Small intestine (tissue), 7 donors: ENCODE results near the gene SPRY4. TPM values are rescaled to one million over a fixed set of nuclear protein-coding genes. Genes with fewer than 3 reads are reported as not detected.

Source experiments
- DNase-seq, 2 donors: peaks; one replicate each; pipeline versions ENCODE4 v3.0.0 to v3.0.0-alpha.2; 2013
- FAIRE-seq: peaks from 2 replicates; lab custom pipeline; 2012; peaks lifted over from hg19 to GRCh38; lab: Jason Lieb, UNC
- H3K27ac ChIP-seq, 3 donors: one replicate each; pipeline ENCODE4 v1.5.1; 2013; ENCODE audit warnings: low read length in 2 of 3, mild to moderate bottlenecking in 2 of 3, control low read depth in 1 of 3, inconsistent platforms in 1 of 3, low read depth in 1 of 3, moderate library complexity in 1 of 3
- H3K27me3 ChIP-seq, 3 donors: one replicate each; pipeline ENCODE4 v1.6.1; 2013; ENCODE audit warnings: low read length in 3 of 3, inconsistent platforms in 1 of 3; ENCODE audit not compliant: control insufficient read depth in 3 of 3, insufficient read depth in 3 of 3
- H3K36me3 ChIP-seq, 3 donors: one replicate each; pipeline ENCODE4 v1.6.1; 2013; ENCODE audit warnings: low read length in 3 of 3, inconsistent platforms in 1 of 3, low read depth in 1 of 3, mild to moderate bottlenecking in 1 of 3, moderate library complexity in 1 of 3; ENCODE audit not compliant: control insufficient read depth in 3 of 3, insufficient read depth in 2 of 3
- H3K4me1 ChIP-seq, 3 donors: one replicate each; pipeline ENCODE4 v1.6.1; 2013; ENCODE audit warnings: low read length in 2 of 3, inconsistent platforms in 1 of 3, low read depth in 1 of 3, mild to moderate bottlenecking in 1 of 3, moderate library complexity in 1 of 3; ENCODE audit not compliant: control insufficient read depth in 3 of 3, insufficient read depth in 2 of 3
- H3K4me3 ChIP-seq, 3 donors: one replicate each; pipeline ENCODE4 v1.5.1; 2013; ENCODE audit warnings: low read length in 3 of 3, control low read depth in 1 of 3, inconsistent platforms in 1 of 3, low read depth in 1 of 3, mild to moderate bottlenecking in 1 of 3, moderate library complexity in 1 of 3
- H3K9me3 ChIP-seq, 2 donors: one replicate each; pipeline ENCODE4 v1.6.1; 2013; ENCODE audit warnings: low read depth in 1 of 2, low read length in 1 of 2; ENCODE audit not compliant: control insufficient read depth in 2 of 2, insufficient read depth in 1 of 2
- whole genome bisulfite sequencing, 3 donors: extraction: QIAGEN DNeasy Blood & Tissue Kit; methylation state at CpG; one replicate each; pipeline ENCODE4 v1.1.7; 2013; 5-methylcytosine and 5-hydroxymethylcytosine counted together
- polyA plus RNA-seq, 4 donors: library from polyadenylated mRNA; stranded (reverse) in 3 of 4; unstranded in 1 of 4; fragments of 200-250 nt in 3 of 4; fragments of 120-200 nt in 1 of 4; gene quantifications; one replicate each; pipeline versions ENCODE4 v1.2.1 to v1.2.3, GENCODE V29; 2013
- donor health status: healthy with polysubstance abuse.
- donor health status: control.
- donor health status: control.
- donor health status: Bipolar disorder and iron deficiency.
- donor health status: healthy.

Gene SPRY4
- polyA plus RNA-seq, 4 donors, result 1.4 to 37.0 (median 6.9) TPM

- H3K9me3 ChIP-seq, result no peaks in the 10 kb centered on the region
- no peak overlapping the region for H3K4me3 ChIP-seq
- no peak for FAIRE-seq
- H3K4me1 ChIP-seq, result peaks cover 0 to 43% (median 29%) of the 10 kb centered on the region in 3 donors
- peak overlapping the region in 2 of 3 donors; percentile 5 to 56 for H3K27ac ChIP-seq
- H3K36me3 ChIP-seq, result peaks cover 0 to 56% (median 0%) of the 10 kb centered on the region in 3 donors
- 5 to 7% (median 6%) methylated on average over 4 of the region's 4 CpGs for WGBS, 3 donors
- no peaks in the 10 kb centered on the region for H3K27me3 ChIP-seq
- DNase-seq, result peak in 1 of 2 donors; percentile 49
Observed at GRCh38 chr5:142316051-142316450, 8.8 kb downstream of the SPRY4 start.

GRCh38 chr5:142315096-142315900 is 9.5 kb downstream of the SPRY4 start:
- H3K9me3 ChIP-seq, result no peaks in the 10 kb centered on the region
- H3K4me1 ChIP-seq, result peaks cover 0 to 36% (median 24%) of the 10 kb centered on the region in 3 donors
- no peak overlapping the region for H3K4me3 ChIP-seq
- FAIRE-seq (no peak), DNase-seq (no peak)
- H3K36me3 ChIP-seq, result peaks cover 0 to 62% (median 0%) of the 10 kb centered on the region in 3 donors
- H3K27me3 ChIP-seq, result no peaks in the 10 kb centered on the region
- peak overlapping the region in 2 of 3 donors; percentile 5 to 56 for H3K27ac ChIP-seq
- 85 to 92% (median 85%) methylated on average over 6 of the region's 6 CpGs for WGBS, 3 donors

DNA sequence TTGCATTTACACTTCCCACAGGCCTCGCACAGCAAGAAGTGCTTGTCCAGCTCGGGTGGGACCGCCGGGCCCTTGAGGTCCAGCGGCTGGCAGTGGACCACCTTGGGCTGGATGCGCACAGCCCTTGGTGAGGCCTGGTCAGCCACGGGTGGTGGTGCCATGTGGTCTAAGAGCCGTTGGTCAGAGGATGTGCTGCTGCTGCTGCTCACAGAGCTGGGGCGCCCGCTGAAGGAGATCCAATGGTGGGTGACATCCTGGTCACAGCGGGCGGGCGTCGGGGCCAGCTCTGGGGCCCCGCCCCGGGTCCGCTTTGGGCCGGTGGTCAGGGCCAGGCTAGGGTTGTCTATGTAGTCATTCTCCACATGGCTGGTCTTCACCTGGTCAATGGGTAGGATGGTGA is 10.2 kb downstream of the SPRY4 start:
- peaks cover 0 to 29% (median 19%) of the 10 kb centered on the region in 3 donors for H3K4me1 ChIP-seq
- H3K9me3 ChIP-seq, result no peaks in the 10 kb centered on the region
- H3K4me3 ChIP-seq, result no peak overlapping the region
- H3K27me3 ChIP-seq, result no peaks in the 10 kb centered on the region
- WGBS, 3 donors, result 86 to 95% (median 91%) methylated on average over 16 to 18 of the region's 18 CpGs
- no peak overlapping the region for H3K27ac ChIP-seq
- peaks cover 0 to 67% (median 0%) of the 10 kb centered on the region in 3 donors for H3K36me3 ChIP-seq
- FAIRE-seq (no peak), DNase-seq (no peak)

GRCh38 chr5:142314109-142314508 is 10.7 kb downstream of the SPRY4 start:
- Histone ChIP-seq H3K27me3 (no peaks in the 10 kb centered on the region), H3K36me3 (peaks cover 0 to 68% (median 0%) of the 10 kb centered on the region in 3 donors), H3K27ac (no peak overlapping the region), H3K4me1 (peaks cover 0 to 24% (median 18%) of the 10 kb centered on the region in 3 donors), H3K4me3 (no peak overlapping the region), H3K9me3 (no peaks in the 10 kb centered on the region)
- DNase-seq (no peak), FAIRE-seq (no peak)
- 85 to 96% (median 92%) methylated on average over 20 of the region's 20 CpGs for WGBS, 3 donors

GRCh38 chr5:142313682-142314081 is 11.1 kb downstream of the SPRY4 start:
- 51 to 84% (median 72%) methylated on average over 4 of the region's 4 CpGs for WGBS, 3 donors
- Histone ChIP-seq H3K9me3 (no peaks in the 10 kb centered on the region), H3K36me3 (peaks cover 0 to 65% (median 0%) of the 10 kb centered on the region in 3 donors), H3K27ac (no peak overlapping the region), H3K4me1 (peaks cover 0 to 20% (median 15%) of the 10 kb centered on the region in 3 donors), H3K4me3 (no peak overlapping the region), H3K27me3 (no peaks in the 10 kb centered on the region)
- FAIRE-seq, result no peak
- no peak for DNase-seq

- Histone ChIP-seq H3K36me3 (peaks cover 0 to 67% (median 0%) of the 10 kb centered on the region in 3 donors), H3K27me3 (no peaks in the 10 kb centered on the region), H3K4me3 (no peak overlapping the region), H3K4me1 (peaks cover 0 to 17% (median 15%) of the 10 kb centered on the region in 3 donors), H3K9me3 (no peaks in the 10 kb centered on the region), H3K27ac (no peak overlapping the region)
- no peak for DNase-seq
- no peak for FAIRE-seq
- 80 to 92% (median 84%) methylated on average over 10 of the region's 10 CpGs for WGBS, 3 donors
Observed at GRCh38 chr5:142313275-142313674, 11.5 kb downstream of the SPRY4 start.

DNA sequence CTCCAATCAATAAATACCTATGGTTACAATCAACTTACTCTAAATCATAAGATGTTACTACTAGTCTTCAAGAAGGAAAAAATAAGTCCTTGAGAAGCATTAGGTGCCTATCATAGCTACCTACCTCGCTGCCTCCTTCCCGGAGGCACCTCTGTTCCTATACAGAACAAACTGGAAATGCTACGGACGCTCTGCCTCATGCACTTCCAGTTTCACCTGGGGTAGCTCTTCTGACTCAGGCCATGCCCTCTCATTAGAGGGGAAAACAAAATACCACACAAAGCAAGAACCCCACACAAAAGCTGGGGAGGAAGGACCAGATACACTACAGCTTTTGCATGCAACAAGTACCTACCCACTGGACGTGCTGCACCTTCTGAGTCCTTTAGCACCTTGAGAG is 12.4 kb downstream of the SPRY4 start:
- 84 to 89% (median 88%) methylated on average over 5 of the region's 5 CpGs for WGBS, 3 donors

GRCh38 chr5:142311725-142312124 is 13.1 kb downstream of the SPRY4 start:
- FAIRE-seq (no peak), DNase-seq (no peak)
- peaks cover 0 to 24% (median 8%) of the 10 kb centered on the region in 3 donors for H3K4me1 ChIP-seq
- no peaks in the 10 kb centered on the region for H3K27me3 ChIP-seq
- peaks cover 0 to 65% (median 0%) of the 10 kb centered on the region in 3 donors for H3K36me3 ChIP-seq
- 76 to 84% (median 81%) methylated on average over 7 of the region's 7 CpGs for WGBS, 3 donors
- H3K4me3 ChIP-seq, result no peak overlapping the region
- H3K9me3 ChIP-seq, result no peaks in the 10 kb centered on the region
- no peak overlapping the region for H3K27ac ChIP-seq

More for the DNA sequence above, 12.4 kb downstream of the SPRY4 start:
- no peak overlapping the region for H3K27ac ChIP-seq
- FAIRE-seq (no peak), DNase-seq (no peak)
- H3K4me1 ChIP-seq, result peaks cover 0 to 21% (median 15%) of the 10 kb centered on the region in 3 donors
- H3K27me3 ChIP-seq, result no peaks in the 10 kb centered on the region
- no peak overlapping the region for H3K4me3 ChIP-seq
- H3K9me3 ChIP-seq, result no peaks in the 10 kb centered on the region
- H3K36me3 ChIP-seq, result peaks cover 0 to 67% (median 0%) of the 10 kb centered on the region in 3 donors
